ENCODE measurements around the gene ARHGAP31.
"Not testable (repeated sequence)": the region's sequence is repeated elsewhere in the genome, so short reads cannot be mapped to it uniquely, and the experiment has no call there.

The ARHGAP31 gene

GRCh38 chr3:119294696-119295671 is 801 bp downstream of the ARHGAP31 start:
- no peak for DNase-seq (ENCODE audit: low read depth)

- DNase-seq (ENCODE audit: low read depth): no peak
These were observed 1.9 kb downstream of the ARHGAP31 start for GRCh38 chr3:119295816-119296726.

DNA sequence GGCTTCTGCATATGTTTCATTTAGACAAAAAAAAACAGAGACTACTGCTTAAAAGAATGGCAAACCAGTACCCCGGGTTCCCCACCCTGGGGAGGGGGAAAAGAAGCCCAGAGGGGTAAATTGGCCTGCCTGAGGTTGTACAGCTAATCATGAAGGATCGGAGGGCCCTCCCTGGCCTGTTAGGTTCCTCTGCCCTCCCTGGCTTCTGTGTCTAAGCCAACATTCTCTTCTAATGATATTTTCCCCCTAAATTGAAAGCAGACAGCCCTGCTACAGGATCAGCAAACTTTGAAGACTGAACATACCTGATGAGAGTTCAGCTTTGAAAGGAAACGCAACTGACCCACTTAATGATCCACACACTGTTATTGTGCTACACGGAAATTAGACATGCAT is 2.5 kb downstream of the ARHGAP31 start:
- DNase-seq (ENCODE audit: low read depth): no peak

DNA sequence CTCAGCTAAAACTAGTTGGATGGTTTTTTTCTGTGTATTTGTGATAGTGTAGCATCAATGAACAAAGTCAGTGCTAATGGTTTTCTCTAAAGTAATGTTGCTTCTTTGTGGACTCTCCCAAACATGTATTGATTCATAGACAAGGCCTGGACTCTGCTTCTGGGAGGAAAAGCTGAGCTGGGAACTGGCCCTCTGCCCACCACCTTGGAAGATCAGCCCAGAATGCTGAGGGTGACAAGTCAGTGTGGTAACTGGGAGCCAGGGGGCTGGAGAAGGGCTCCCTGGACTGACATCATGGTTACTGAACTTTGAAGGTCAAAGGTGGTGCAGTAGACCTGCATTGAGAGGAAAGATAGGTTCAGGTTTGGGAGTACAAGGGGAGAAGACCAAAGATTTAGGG is 3.0 kb downstream of the ARHGAP31 start:
- DNase-seq (ENCODE audit: low read depth): no peak

GRCh38 chr3:119298565-119298941 is 4.4 kb downstream of the ARHGAP31 start:
- DNase-seq (ENCODE audit: low read depth): no peak

DNA sequence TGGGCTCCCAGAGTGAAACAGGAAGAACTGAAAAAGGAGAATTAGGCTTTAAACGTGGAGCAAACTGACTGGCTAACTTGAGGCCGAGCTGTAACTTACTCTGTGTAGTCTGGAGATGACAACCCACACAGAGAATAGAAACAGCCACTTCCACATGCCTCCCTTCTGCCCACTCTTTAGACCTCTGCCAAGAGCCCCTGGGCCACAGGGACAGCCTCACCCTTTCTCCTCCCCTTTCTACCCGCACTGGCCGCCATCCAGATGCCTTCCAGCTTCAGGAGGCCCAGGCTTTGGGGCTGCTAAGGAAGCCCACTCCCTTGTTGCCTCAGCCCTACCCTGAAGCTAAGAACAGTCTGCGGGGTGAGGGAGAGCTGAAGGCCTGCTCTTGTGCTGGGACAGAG is 6.8 kb downstream of the ARHGAP31 start:
- no peak for DNase-seq (ENCODE audit: low read depth)

- DNase-seq (ENCODE audit: low read depth): no peak
These were observed 7.5 kb downstream of the ARHGAP31 start for GRCh38 chr3:119301662-119302061.

GRCh38 chr3:119302697-119303551 is 8.7 kb downstream of the ARHGAP31 start:
- no peak for DNase-seq (ENCODE audit: low read depth)

- DNase-seq (ENCODE audit: low read depth): peak; percentile 73
These were observed 10.1 kb downstream of the ARHGAP31 start for GRCh38 chr3:119304201-119304713.

DNA sequence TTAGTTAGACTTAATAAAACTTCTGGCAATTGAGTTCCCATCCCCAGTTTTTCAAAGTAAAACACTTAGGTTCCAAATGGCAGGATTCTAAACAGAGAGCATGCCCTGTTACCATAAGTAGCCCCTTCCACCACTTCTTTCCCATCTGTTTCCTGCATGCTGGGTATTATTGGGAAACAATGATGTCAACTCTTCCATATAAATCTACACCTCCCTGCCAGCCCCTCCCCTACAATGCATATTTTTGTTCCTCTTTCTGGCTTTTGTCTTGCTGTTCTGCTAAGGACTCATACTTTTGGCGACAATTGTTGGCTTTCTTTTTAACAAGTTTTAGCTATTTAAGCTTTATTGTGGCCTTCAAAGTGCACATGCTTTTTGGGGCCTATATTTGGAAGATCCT is 11.1 kb downstream of the ARHGAP31 start:
- no peak for DNase-seq (ENCODE audit: low read depth)

- DNase-seq (ENCODE audit: low read depth): not testable (repeated sequence)
These were observed 12.2 kb downstream of the ARHGAP31 start for GRCh38 chr3:119306378-119306777.

DNA sequence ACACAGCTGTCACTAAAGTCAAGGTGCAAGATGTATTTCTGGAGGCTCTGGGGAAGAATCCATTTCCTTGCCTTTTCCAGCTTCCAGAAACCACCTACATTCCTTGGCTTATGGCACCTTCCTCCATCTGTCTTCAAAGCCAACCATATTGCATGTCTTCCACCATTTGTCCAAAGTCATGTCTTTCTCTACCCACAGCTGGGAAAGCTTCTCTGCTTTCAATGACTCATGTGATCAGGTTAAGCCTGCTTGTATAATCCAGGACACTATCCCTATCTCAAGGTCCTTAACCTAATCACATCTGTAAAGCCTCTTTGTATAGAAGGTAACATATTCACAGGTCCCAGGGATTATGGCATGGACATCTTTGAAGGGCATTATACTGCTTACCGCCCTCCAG is 14.2 kb downstream of the ARHGAP31 start:
- DNase-seq (ENCODE audit: low read depth): no peak

- DNase-seq (ENCODE audit: low read depth): no peak
These were observed 15.4 kb downstream of the ARHGAP31 start for GRCh38 chr3:119309591-119309990.

DNA sequence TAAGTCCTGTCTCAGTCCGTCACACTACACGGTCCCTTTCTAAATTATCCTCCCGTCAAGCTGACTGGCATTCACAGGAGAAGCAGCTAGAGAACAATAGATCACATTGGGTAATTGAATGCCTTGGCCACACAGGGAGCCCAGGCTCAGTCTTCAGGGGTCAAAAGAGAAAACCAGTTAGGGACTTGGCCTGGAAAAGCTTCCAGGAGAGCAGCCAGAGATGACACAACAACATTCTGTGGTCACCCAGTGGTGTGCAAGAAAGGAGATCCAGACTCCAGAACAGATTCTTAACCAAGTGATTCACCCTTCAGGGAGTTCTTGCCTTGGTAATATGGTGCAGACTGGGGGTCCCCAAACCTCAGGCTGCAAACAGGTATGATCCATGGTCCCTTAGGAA is 15.9 kb downstream of the ARHGAP31 start:
- peak; percentile 96 for DNase-seq (ENCODE audit: low read depth)

DNA sequence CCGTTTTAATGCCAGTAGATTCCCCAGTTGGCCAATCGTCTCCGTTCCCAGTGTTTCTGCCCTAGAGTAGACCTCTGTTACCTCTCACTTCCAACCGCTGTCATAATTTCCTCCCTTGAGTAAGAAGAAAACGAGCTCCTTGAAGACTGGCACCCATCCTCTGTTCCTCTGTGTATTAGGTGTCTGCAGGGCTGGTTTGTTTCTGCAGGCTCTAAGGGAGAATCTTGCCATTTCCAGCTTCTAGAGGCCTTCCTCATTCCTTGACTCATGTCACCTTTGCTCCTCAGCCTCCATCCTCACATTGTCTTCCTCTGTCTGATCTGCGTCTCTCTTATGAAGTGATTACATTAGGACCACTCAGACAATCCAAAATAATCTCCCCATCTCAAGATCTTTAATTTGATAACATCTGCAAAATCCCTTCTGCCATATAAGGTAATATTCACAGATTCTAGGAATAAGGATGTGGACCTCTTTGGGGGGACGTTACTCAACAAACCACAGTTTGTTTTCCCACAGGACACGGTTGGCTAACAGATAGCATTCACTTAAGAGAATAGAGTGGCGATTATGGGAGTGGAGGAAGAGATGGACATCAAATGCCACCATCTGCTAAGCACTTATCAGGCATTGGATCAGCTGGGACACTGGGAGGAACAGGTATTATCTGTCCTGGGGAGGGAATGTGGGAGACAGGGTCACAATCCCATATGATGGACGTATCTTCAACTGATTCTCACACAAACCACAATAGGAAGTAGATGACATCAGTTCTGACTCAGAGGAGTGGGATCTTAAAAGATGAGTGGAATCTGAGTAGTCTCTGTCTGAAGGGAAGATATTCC is 17.1 kb downstream of the ARHGAP31 start:
- peak; percentile 79 for DNase-seq (ENCODE audit: low read depth)

DNA sequence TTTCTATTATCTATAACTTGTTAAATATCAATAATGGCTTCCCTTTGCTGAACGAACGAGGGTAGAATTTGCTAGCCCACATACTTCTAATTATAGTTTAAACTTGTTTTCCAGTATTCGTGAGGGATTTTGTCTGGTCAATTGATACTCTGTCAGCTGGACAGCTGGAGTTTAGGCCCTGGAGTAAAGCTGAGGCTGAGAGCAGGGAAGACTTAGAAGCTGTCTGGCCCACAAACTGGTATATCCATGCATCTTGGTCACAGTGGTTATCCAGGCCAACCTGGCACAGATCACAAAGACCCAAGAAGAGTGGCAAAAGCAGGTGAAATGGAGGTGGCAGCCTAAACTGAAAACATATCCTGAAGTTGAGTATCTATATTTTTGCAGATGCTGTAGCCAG is 19.3 kb downstream of the ARHGAP31 start:
- DNase-seq (ENCODE audit: low read depth): no peak

DNA sequence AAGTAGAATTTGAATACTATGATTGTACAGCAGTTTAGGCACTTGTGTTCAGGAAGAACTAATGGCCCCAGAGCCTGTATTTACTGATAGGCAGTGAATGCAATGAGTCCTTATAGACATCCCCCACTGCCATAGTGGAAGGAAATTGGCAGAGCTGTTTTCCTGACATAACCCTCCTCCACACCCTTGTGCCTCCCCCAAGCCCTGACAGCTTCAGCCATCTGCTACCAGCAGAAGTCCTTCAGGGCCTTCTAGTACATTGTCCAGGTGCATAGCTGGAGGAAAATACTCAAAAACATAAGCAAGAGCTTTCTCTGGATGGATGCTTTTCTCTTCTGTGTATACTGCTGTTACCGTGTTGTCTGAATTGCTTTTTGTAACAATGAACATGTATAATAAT is 20.6 kb downstream of the ARHGAP31 start:
- no peak for DNase-seq (ENCODE audit: low read depth)

DNA sequence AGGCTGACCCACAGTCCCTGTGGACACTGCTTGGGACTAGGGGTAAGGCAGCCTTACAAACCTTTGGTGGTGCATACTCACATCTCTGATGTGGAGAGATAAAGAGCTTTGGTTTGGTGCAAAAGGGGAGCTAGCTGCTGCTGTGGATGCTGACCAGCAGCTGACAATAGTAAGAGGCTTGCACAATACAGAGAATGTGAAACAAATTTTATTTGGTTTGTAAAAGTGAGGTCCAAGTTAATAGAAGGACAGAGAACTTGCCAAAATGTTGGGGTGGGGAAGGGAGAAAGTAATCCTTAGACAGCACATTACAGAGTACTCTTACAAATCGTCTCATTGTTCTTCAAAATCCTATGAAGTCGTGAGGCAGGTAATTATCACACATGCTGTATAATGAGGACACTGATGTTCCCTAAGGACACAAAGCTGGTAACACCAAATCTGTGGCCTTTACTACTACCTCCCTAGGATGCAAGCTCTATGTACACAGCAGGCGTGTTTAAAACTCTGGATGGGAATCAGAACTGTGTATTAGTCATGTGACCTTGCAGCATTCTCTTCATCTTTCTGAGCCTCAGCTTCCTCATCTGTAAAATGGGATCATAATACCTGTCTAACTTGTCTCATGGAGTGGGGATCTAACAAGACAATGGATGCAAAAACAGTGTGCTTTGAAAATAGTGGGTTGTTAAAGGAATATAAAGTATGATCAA is 21.6 kb downstream of the ARHGAP31 start:
- DNase-seq (ENCODE audit: low read depth): no peak

DNA sequence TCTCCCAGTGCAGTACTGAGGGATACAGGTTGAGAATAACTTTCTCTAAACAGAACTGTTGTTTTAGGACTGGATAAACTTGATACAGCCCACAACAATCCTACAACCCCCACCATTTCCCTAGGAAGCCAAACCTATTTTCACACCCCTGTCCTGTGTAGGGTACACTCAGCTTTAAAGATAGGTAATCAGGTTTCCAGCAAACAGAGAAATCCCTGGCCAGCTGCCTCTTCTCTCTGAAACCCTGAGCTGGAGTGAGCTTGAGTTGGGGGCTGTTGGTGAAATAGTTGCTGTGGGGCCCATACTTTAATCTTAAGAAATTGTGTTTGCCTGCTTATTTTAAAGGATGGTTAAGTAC is 22.1 kb downstream of the ARHGAP31 start:
- DNase-seq (ENCODE audit: low read depth): no peak

DNA sequence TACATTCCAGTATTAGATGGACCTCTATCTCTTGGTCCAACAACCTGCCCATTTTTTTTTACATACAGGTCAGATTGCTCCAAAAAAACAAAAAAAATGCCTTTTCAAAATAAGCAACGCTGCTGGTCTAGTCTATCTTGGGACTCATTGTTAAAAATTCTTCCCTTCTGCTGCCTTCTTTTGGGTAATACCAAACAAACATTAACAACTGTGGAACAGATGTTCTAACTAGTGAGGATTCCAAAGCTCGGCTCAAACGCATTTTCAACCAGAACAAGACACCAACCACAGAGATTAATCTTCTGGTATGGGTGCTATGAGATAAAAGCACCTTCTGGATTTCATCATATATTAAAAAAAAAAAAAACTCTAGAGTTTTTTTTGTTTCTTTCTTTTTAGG is 24.7 kb downstream of the ARHGAP31 start:
- peak; percentile 62 for DNase-seq (ENCODE audit: low read depth)

All from non-pigmented ciliary epithelial cell (primary cell).